Measurements from ENCODE around the gene TMEM154. TPM values are rescaled to one million over a fixed set of nuclear protein-coding genes. Genes with fewer than 3 reads are reported as not detected.

The TMEM154 gene
- total RNA-seq, 3 donors from 2014 or later, result 1.3 to 7.2 (median 5.6) TPM

DNA sequence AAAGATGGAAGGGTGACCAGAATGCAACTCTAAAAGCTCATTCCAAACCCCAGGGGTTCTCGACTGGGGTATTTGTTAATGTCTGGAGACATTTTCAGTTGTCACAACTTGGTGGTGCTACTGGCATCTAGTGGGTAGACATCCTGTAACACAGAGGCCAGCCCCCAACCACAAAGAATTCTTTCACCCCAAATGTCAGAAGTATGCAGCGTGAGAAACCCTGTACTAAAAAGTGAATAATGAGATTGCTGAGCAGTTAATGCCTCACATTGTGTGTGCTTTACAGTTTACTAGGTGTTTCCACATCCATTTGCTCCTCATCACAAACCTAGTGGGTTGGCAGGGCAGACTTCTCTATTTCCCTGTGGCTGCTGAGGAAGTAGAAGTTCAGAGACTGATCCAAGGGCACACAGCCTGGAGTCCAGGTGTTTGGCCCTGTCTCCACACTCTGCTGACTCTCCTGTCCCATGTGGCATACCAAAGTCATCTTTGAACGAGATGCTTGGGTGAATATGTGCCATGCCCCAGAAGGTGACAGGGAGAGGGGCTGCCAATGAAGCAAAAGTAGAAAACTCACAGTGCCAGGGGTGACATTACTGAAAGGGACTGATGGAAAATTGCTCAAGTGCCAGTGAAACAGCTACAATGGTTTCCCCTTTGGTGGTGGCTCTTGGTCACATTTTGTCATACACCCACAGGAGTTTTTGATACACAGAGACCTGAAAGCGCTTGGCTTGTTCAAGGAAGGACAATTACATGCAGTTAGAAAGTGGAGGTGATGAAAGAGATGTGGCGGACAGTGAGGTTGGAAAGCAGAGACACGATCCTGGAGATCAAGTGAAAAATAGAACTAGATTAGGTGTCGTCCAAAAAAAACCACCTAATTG is 10.1 kb upstream of the TMEM154 start:
- TF ChIP-seq, protein P1, sequence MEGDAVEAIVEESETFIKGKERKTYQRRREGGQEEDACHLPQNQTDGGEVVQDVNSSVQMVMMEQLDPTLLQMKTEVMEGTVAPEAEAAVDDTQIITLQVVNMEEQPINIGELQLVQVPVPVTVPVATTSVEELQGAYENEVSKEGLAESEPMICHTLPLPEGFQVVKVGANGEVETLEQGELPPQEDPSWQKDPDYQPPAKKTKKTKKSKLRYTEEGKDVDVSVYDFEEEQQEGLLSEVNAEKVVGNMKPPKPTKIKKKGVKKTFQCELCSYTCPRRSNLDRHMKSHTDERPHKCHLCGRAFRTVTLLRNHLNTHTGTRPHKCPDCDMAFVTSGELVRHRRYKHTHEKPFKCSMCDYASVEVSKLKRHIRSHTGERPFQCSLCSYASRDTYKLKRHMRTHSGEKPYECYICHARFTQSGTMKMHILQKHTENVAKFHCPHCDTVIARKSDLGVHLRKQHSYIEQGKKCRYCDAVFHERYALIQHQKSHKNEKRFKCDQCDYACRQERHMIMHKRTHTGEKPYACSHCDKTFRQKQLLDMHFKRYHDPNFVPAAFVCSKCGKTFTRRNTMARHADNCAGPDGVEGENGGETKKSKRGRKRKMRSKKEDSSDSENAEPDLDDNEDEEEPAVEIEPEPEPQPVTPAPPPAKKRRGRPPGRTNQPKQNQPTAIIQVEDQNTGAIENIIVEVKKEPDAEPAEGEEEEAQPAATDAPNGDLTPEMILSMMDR (IDR thresholded peaks at IDR 0.05), result no peak
- TF ChIP-seq POLR2AphosphoS5 (IDR thresholded peaks at IDR 0.05) (no peak), POLR2A (IDR thresholded peaks at IDR 0.05) (no peak)
- Histone ChIP-seq H3K27ac (no peak overlapping the region), H3K4me3 (no peak overlapping the region), H3K4me1 (no peaks in the 10 kb centered on the region), H3K9me3 (no peaks in the 10 kb centered on the region), H3K36me3 (no peaks in the 10 kb centered on the region), H3K27me3 (no peaks in the 10 kb centered on the region)
- intact Hi-C loops (cut with DNase I; ENCODE audit: low total_unique reads), result no loop called here
- DNase-seq (ENCODE audit: low spot score in 2 of 2), result no peak

DNA sequence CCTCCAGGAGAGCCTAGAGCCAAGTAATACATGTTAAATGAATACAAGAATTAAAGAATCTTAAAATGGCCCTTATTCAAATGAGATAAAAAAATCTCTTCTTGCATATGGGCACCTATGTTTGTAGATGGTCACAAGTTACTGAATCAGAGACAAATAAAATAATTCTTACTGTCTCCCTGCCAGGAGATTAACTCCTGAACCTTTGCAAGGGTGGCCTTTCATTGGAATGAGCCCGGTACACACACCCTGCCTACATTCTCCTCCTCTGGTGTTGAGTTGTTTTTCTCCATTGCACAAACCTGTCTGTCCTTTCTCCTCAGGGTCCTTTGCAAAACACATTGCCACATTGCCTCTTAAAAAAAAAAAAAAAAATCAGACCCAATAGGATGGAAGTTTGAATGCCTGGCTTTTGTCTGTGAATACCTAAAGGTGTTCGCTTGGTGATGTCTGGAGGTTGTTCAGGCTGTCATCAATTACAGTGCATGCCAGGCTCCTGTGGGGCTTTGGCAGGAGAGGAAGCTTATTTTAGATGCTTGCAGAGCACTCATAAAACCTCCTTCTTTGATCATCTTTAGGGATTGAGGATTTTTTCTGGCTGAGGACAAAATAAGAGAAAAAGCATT is 8.3 kb upstream of the TMEM154 start:
- no peaks in the 10 kb centered on the region for H3K36me3 ChIP-seq
- H3K27me3 ChIP-seq, result no peaks in the 10 kb centered on the region
- intact Hi-C loops (cut with DNase I; ENCODE audit: low total_unique reads), result no loop called here
- no peak overlapping the region for H3K4me3 ChIP-seq
- H3K9me3 ChIP-seq, result no peaks in the 10 kb centered on the region
- no peaks in the 10 kb centered on the region for H3K4me1 ChIP-seq
- no peak for DNase-seq (ENCODE audit: low spot score in 2 of 2)
- H3K27ac ChIP-seq, result no peak overlapping the region
- TF ChIP-seq POLR2A (IDR thresholded peaks at IDR 0.05) (no peak), POLR2AphosphoS5 (IDR thresholded peaks at IDR 0.05) (no peak)
- TF ChIP-seq, protein P1 (IDR thresholded peaks at IDR 0.05), result no peak

DNA sequence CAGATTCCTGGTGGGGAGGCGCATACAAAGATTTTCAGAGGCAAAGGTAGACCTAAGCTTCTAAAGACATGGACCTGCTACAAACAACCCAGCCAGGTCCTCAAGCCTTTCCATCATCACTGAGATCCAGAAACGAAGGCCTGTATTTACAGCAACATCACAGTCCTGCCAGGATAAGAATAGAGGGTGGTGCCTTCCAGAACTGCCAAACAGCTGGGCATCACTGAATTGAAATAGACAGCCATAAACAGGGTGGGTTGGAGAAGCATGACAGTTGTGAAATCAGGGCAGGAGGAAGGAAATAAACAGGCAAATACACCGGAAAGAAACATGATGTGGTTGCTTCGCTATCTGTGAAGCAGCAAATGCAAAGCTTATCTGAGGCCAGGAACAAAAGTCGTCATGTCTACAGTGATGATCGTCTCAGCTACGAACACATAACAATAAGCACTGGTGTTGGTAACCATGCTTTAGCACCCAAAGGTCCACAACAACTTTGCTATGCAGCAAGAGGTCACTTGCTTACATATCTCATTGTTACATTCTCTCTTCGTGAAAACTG is 6.7 kb upstream of the TMEM154 start:
- no peak for TF ChIP-seq POLR2A (IDR thresholded peaks at IDR 0.05)
- TF ChIP-seq, protein P1 (IDR thresholded peaks at IDR 0.05), result no peak
- Histone ChIP-seq H3K27ac (no peak overlapping the region), H3K9me3 (no peaks in the 10 kb centered on the region), H3K4me3 (no peak overlapping the region), H3K36me3 (no peaks in the 10 kb centered on the region), H3K4me1 (no peaks in the 10 kb centered on the region), H3K27me3 (no peaks in the 10 kb centered on the region)
- intact Hi-C loops (cut with DNase I; ENCODE audit: low total_unique reads), result no loop called here
- DNase-seq (ENCODE audit: low spot score in 2 of 2), result no peak

DNA sequence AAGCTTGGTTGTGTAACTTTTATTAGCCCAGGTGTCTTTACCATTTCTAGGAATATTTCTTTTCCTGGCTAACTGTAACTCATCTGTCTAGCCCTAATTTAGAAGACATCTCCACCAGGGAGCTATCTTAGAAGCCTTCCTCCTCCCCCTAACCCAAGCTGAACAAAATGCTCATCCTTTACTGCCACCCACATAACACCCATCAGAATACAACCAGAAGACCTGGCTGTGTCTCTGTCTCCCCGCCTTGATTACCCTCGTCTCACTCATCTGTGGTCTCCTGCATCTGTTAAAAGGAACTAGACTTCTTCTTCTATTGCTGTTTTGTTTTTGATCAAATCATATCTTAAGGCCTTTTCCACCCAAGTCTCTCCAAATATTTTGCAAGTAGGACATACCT is 4.8 kb upstream of the TMEM154 start:
- no peak for DNase-seq (ENCODE audit: low spot score in 2 of 2)
- no peak overlapping the region for H3K27ac ChIP-seq
- H3K36me3 ChIP-seq, result no peaks in the 10 kb centered on the region
- intact Hi-C loops (cut with DNase I; ENCODE audit: low total_unique reads), result no loop called here
- TF ChIP-seq POLR2A (IDR thresholded peaks at IDR 0.05) (no peak), POLR2AphosphoS5 (IDR thresholded peaks at IDR 0.05) (no peak)
- TF ChIP-seq, protein P1 (IDR thresholded peaks at IDR 0.05), result no peak
- no peaks in the 10 kb centered on the region for H3K9me3 ChIP-seq
- H3K4me3 ChIP-seq, result no peak overlapping the region
- H3K4me1 ChIP-seq, result no peaks in the 10 kb centered on the region
- no peaks in the 10 kb centered on the region for H3K27me3 ChIP-seq

DNA sequence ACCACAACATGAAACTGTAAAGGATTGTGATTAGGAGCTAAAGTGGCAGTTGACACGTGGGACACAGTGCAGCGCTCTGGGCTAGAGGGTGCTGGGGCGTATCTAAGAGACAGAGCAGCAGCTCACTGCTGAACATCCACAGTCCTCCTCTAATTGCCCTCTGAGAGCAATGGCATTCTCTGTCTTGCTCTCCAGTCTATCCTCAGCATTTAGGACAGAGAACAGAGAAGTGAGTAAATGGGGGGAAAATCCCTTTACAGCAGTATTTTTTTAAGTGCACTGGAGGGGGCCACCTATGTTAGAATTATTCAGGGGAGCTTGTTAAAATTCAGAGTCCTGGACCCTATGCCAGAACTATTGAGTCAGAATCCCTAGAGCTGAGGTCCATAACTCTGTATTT is 4.2 kb upstream of the TMEM154 start:
- intact Hi-C loops (cut with DNase I; ENCODE audit: low total_unique reads), result no loop called here
- H3K9me3 ChIP-seq, result no peaks in the 10 kb centered on the region
- no peak overlapping the region for H3K4me3 ChIP-seq
- H3K27ac ChIP-seq, result no peak overlapping the region
- no peaks in the 10 kb centered on the region for H3K27me3 ChIP-seq
- H3K36me3 ChIP-seq, result no peaks in the 10 kb centered on the region
- no peaks in the 10 kb centered on the region for H3K4me1 ChIP-seq
- TF ChIP-seq POLR2AphosphoS5 (IDR thresholded peaks at IDR 0.05) (no peak), POLR2A (IDR thresholded peaks at IDR 0.05) (no peak)
- TF ChIP-seq, protein P1 (IDR thresholded peaks at IDR 0.05), result no peak
- no peak for DNase-seq (ENCODE audit: low spot score in 2 of 2)
